ENCODE data around the gene PSEN1.

- TF ChIP-seq CTCF (optimal IDR thresholded peaks at IDR 0.05 in 1 of 3, IDR thresholded peaks at IDR 0.05 in 1 of 3, conservative IDR thresholded peaks at IDR 0.05 in 1 of 3; ENCODE audit: extremely low read depth in 1 of 3, insufficient read depth in 2 of 3, low read length in 3 of 3) (no peak), EZH2 (IDR thresholded peaks at IDR 0.05; ENCODE audit: low read length) (no peak)
Observed at GRCh38 chr14:73153272-73153671, 17.0 kb downstream of the PSEN1 start.
